Neural cell (in vitro differentiated cells): ENCODE data around the gene VANGL1. TPM values are rescaled to one million over a fixed set of nuclear protein-coding genes. Genes with fewer than 3 reads are reported as not detected.
A peak's percentile ranks its signal among the peaks of the same experiment; 100 is the strongest.

Experiments used
- H2AFZ ChIP-seq: fragments of 200-600, 300-800 bp; sonication (generic), shearing (Covaris generic); 2 replicates; pipeline ENCODE4 v1.6.0; 2014; ENCODE audit warnings: low read depth, mild to moderate bottlenecking, antibody characterized with exemption, low read length, moderate library complexity
- H3F3A ChIP-seq: fragments of 200-600 bp; shearing (Covaris generic); 2 replicates; pipeline ENCODE4 v1.6.1; 2016; ENCODE audit warnings: mild to moderate bottlenecking, moderate library complexity, mixed read lengths, antibody characterized with exemption, low read length; ENCODE audit not compliant: insufficient read depth, poor library complexity, severe bottlenecking
- H3K27ac ChIP-seq: fragments of 200-600, 300-800 bp; sonication (generic), shearing (Covaris generic); 2 replicates; pipeline ENCODE4 v1.5.1; 2014; ENCODE audit warnings: mild to moderate bottlenecking, low read length, moderate library complexity
- H3K27me3 ChIP-seq: fragments of 300-800, 200-600 bp; sonication (generic), shearing (Covaris generic); 2 replicates; pipeline ENCODE4 v1.6.0; 2014; ENCODE audit warnings: mild to moderate bottlenecking, low read depth, low read length, moderate library complexity; ENCODE audit not compliant: insufficient read depth
- H3K36me3 ChIP-seq: fragments of 300-800, 200-600 bp; sonication (generic), shearing (Covaris generic); 2 replicates; pipeline ENCODE4 v1.5.1; 2014; ENCODE audit warnings: mild to moderate bottlenecking, antibody characterized with exemption, low read length, moderate library complexity; ENCODE audit not compliant: insufficient read depth
- H3K4me2 ChIP-seq: fragments of 300-800, 200-600 bp; sonication (generic), shearing (Covaris generic); 2 replicates; pipeline ENCODE4 v1.6.0; 2014; ENCODE audit warnings: mild to moderate bottlenecking, low read length
- H3K4me3 ChIP-seq: fragments of 300-800, 200-600 bp; sonication (generic), shearing (Covaris generic); 2 replicates; pipeline ENCODE4 v1.5.1; 2014; ENCODE audit warnings: mild to moderate bottlenecking, low read length, moderate library complexity
- H3K79me2 ChIP-seq: fragments of 200-600 bp; shearing (Covaris generic); replicated peaks from 2 replicates; pipeline ENCODE4 v1.6.0; 2014; ENCODE audit warnings: mild to moderate bottlenecking, low read length, moderate library complexity; ENCODE audit not compliant: insufficient read depth
- H3K9ac ChIP-seq: fragments of 300-800, 200-600 bp; sonication (generic), shearing (Covaris generic); 2 replicates; pipeline ENCODE4 v1.6.1; 2016; ENCODE audit warnings: mild to moderate bottlenecking, low read length, mixed read lengths
- H3K9me2 ChIP-seq: fragments of 200-600 bp; shearing (Covaris generic); 2 replicates; pipeline ENCODE4 v1.6.1; 2016; ENCODE audit warnings: mild to moderate bottlenecking, low read length, mixed read lengths; ENCODE audit not compliant: insufficient read depth
- H3K9me3 ChIP-seq: fragments of 200-600, 300-800 bp; sonication (generic), shearing (Covaris generic); 2 replicates; pipeline ENCODE4 v1.6.1; 2016; ENCODE audit warnings: mild to moderate bottlenecking, mixed run types, low read length, moderate library complexity, mixed read lengths
- H4K20me1 ChIP-seq: fragments of 200-600 bp; shearing (Covaris generic); 2 replicates; pipeline ENCODE4 v1.6.1; 2016; ENCODE audit warnings: mild to moderate bottlenecking, mixed run types; ENCODE audit not compliant: insufficient read depth
- CTCF ChIP-seq: fragments of 450-650 bp; IDR thresholded peaks from 2 replicates; pipeline ENCODE4 v1.5.1; 2014; ENCODE audit warnings: antibody characterized with exemption, mild to moderate bottlenecking, moderate library complexity; ENCODE audit not compliant: poor library complexity, severe bottlenecking
- EP300 ChIP-seq: fragments of 450-650 bp; conservative IDR thresholded peaks from 2 replicates; pipeline ENCODE4 v1.6.1; 2014; ENCODE audit warnings: antibody characterized with exemption, mild to moderate bottlenecking, moderate library complexity; ENCODE audit not compliant: poor library complexity, severe bottlenecking
- EZH2 ChIP-seq: fragments of 200-600, 300-800 bp; shearing (Covaris generic), sonication (generic); IDR thresholded peaks from 2 replicates; pipeline ENCODE4 v1.6.1; 2014; ENCODE audit warnings: antibody characterized with exemption, low read length, borderline replicate concordance, mild to moderate bottlenecking; ENCODE audit not compliant: insufficient read depth, poor library complexity, severe bottlenecking
- MXI1 ChIP-seq: fragments of 450-650 bp; conservative IDR thresholded peaks from 2 replicates; pipeline ENCODE4 v1.6.1; 2014; ENCODE audit warnings: antibody characterized with exemption, mild to moderate bottlenecking; ENCODE audit not compliant: poor library complexity, severe bottlenecking
- POLR2AphosphoS5 ChIP-seq: IDR thresholded peaks from 2 replicates; pipeline ENCODE4 v1.6.1; 2012
- RAD21 ChIP-seq: fragments of 450-650 bp; conservative IDR thresholded peaks from 2 replicates; pipeline ENCODE4 v1.6.1; 2014; ENCODE audit warnings: antibody characterized with exemption, mild to moderate bottlenecking, moderate library complexity
- REST ChIP-seq: IDR thresholded peaks from 2 replicates; pipeline ENCODE4 v1.6.1; 2012; ENCODE audit warnings: borderline replicate concordance
- SMC3 ChIP-seq: fragments of 450-650 bp; conservative IDR thresholded peaks from 2 replicates; pipeline ENCODE4 v1.6.1; 2014; ENCODE audit warnings: antibody characterized with exemption, mild to moderate bottlenecking, moderate library complexity; ENCODE audit not compliant: poor library complexity
- TAF1 ChIP-seq: IDR thresholded peaks from 2 replicates; pipeline ENCODE4 v1.6.1; 2012; ENCODE audit warnings: low read depth
- polyA plus RNA-seq: library from polyadenylated mRNA; depleted of rRNA; stranded (reverse); fragments of >200 nt; gene quantifications from 2 replicates; pipeline ENCODE4 v1.2.3, GENCODE V29; 2014

The VANGL1 gene
- polyA plus RNA-seq, 1 donor from 2014 or later = 0.53 TPM

GRCh38 chr1:115710859-115711624 is 69.3 kb downstream of the VANGL1 start:
- no peaks in the 10 kb centered on the region for H4K20me1 ChIP-seq
- H3K27me3 ChIP-seq = no peaks in the 10 kb centered on the region
- no peaks in the 10 kb centered on the region for H3K9me3 ChIP-seq
- no peak overlapping the region for H2AFZ ChIP-seq
- no peak overlapping the region for H3K4me3 ChIP-seq
- H3K36me3 ChIP-seq = no peaks in the 10 kb centered on the region
- H3K4me2 ChIP-seq = no peak overlapping the region
- H3K9me2 ChIP-seq = no peaks in the 10 kb centered on the region
- H3K27ac ChIP-seq = no peak overlapping the region
- no peak overlapping the region for H3K9ac ChIP-seq
- H3K79me2 ChIP-seq = no peaks in the 10 kb centered on the region
- H3F3A ChIP-seq = no peaks in the 10 kb centered on the region
- TF ChIP-seq EZH2 (no peak), EP300 (no peak), TAF1 (no peak), CTCF (no peak), POLR2AphosphoS5 (no peak), REST (no peak), MXI1 (no peak), RAD21 (no peak), SMC3 (no peak)

- Histone ChIP-seq H3K27me3 (no peaks in the 10 kb centered on the region), H3K27ac (no peak overlapping the region), H2AFZ (no peak overlapping the region), H3K4me2 (no peak overlapping the region), H3F3A (no peaks in the 10 kb centered on the region), H3K9me3 (no peaks in the 10 kb centered on the region), H3K9ac (no peak overlapping the region), H3K4me3 (no peak overlapping the region), H3K36me3 (no peaks in the 10 kb centered on the region), H4K20me1 (no peaks in the 10 kb centered on the region), H3K79me2 (no peaks in the 10 kb centered on the region), H3K9me2 (no peaks in the 10 kb centered on the region)
- peak; percentile 98 for TF ChIP-seq REST
- TF ChIP-seq TAF1 = no peak
- no peak for TF ChIP-seq SMC3
- peak; percentile 66 for TF ChIP-seq POLR2AphosphoS5
- TF ChIP-seq EP300 = peak; percentile 31
- no peak for TF ChIP-seq CTCF
Observed at GRCh38 chr1:115712911-115713609, 71.3 kb downstream of the VANGL1 start.
